Middle frontal gyrus (tissue), 1 donor: ENCODE data around the gene PRDM15.

Experiments used
- DNase-seq: peaks from one replicate; pipeline ENCODE4 v3.0.0-alpha.2; 2015; ENCODE audit warnings: low spot score; ENCODE audit errors: extremely low spot score

PRDM15 gene

DNA sequence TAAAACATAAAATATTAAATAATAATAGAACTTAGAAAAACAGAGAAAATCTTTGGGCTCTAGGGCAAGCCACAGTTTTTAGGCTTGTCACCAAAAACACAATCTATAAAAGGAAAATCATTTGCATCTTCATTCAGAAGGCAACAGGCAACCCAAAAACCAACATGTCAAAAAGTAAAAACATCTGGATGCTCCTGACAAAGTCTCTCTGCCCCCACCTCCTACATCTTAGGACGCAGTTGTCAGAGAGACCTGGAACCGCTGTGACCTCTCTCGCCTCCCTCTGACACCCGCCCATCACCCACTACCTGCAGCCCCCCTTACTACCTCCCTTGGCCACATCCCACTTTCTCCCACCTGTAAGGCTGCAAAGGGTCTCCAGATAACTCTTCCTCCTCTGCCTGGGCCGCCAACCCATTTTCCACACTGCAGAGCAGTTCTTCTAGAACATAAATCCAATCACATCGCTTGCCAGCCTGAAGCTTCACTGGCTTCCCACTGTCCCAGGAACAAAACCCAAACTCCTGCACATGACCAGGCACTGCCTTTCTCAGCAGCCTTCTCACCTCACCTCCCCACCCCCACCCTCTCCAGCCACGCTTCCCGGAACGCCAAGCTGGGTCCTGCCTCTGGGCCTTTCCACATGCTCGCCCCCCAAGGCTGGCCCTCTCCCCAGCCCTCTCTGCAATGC, 14.7 kb downstream of the PRDM15 start:
- DNase-seq, result no peak

DNA sequence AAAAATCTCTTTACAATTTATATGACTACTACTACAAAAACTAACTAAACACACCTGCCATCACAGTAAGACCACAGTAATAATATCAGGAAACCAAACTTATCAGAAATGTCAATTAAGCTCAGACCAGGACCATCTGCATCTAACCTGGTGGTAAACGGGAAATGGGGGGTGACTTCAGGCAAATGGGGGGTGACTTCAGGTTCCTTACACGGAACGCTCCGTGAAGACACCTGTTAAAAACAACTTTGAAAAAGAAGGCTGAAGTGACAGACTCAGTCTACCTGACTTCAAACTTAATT, 15.8 kb downstream of the PRDM15 start:
- no peak for DNase-seq

DNA sequence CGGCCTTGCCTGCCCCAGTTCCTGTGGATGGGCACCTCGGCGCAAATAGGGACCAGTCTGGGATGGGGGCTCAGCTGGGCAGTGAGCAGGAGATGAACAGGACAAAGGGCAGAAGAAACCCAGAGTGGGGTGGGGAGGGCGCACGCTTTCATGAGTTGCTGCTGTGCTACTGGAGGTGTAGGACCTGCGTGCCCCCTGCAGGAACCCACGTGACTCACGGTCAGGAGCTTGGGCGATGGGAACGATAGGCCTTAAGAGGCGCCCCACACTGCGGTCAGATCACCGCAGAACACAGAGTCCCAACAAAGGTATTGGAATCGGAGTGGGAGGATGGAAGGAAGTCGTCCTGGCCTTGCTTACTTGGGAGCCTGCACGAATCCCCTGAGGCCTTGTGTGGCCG, 17.2 kb downstream of the PRDM15 start:
- DNase-seq, result no peak

DNA sequence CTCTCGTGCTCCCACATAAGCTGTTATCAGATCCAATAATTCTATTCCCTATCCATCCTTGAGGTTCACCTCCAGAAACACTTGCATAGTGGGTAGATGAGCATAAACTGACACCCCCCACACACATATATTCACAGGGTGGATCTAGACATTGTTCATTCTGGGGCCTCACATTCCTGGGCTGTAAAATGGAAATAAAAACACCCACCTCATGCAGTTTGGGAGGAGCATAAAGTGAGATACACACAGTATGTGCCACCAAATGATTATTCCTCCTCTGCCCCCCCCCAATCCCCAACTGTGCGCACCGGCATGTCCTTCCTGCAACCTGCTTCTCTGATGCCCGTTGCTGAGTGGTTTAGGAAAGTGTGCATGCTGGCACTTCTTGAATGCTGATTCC, 17.9 kb downstream of the PRDM15 start:
- no peak for DNase-seq

DNA sequence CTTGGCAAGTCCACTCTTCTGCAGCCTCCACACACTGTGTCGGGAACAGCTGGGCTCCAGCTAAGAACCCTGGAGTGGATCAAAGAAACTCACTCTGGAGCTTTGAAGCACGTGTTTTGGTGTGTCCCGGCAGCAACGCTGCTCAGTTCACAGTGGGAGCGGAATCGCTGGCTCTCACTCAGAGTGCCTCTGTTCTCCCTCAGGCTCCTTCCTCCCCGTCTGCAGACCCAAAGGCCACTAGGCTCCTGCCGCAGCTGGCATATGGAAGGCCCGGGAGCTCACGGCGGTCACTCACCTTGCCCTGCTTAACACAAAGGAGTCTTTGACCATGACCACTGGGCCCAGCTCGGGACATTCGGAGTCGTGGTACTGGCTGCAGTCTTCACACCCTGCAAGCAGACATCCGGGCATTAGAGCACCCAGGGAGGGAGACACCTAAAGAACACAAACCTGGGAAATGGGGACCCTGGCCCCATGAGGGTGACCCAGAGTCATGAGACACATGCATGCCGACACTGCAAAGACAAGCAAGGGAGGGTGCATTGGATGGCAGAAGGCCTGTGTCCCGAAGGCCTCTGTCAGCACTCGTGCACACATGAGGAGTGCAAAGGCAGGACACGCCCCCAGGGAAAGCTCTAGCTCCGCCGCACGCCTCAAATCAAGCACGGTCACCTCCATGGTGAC, 19.7 kb downstream of the PRDM15 start:
- no peak for DNase-seq

DNA sequence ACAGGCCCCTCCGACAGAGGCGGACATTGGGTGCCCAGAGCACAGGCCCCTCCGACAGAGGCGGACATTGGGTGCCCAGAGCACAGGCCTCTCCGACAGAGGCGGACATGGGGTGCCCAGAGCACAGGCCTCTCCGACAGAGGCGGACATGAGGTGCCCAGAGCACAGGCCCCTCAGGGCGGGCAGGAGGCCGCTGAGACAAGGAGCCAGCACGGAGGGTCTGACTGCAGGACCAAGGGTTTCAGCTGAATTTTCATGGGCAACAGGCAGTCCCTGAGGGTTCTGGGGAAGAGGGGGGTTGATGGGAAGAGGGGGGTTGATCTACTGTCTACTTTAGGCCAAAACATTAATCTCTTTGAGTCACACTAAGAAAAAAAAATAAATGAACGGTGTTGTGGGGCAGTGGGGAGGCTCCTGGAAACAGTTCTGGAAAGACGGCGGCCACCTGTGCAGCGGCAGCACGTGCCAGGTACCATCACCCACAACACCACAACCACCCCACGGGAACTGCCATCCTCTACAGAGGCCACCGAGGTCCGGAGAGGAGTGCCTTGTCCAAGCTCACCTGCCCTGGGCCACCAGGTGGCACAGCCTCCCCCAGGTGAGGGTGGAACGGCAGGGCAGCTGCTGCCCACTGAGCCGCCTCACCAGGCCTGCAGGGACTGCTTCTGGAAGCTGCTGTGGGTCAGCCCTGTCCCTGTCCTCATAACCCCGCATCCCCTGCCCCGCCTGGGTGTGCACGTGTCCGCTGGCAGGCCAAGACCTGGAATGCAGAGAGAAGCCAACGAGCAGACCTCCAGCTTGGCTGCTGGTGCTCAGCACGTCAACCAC, 20.5 kb downstream of the PRDM15 start:
- no peak for DNase-seq

DNA sequence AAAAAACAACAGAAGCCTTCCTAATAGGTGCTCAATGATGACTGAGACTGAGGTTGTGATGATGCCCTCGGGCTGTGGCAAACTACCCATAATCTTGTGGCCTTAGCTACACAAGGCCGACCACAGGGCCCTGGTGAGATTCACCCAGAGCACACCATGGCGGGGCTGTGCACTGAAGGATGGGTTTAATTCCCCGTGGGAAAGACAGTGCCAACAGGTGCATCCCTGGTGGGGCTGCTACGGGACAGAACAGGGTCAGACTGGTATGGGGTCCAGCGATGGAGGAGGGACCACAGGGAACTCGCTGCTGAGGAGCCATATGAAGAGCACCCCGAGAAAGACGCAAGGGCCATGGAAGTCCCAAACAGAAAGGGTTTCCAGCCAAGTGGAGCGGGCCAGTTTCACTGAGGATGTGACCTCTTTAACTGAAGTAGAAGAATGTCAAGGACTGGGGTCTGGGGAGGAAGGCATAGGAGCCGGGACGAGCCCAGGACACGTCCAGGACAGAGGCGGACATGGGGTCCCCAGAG, 21.3 kb downstream of the PRDM15 start:
- no peak for DNase-seq

DNA sequence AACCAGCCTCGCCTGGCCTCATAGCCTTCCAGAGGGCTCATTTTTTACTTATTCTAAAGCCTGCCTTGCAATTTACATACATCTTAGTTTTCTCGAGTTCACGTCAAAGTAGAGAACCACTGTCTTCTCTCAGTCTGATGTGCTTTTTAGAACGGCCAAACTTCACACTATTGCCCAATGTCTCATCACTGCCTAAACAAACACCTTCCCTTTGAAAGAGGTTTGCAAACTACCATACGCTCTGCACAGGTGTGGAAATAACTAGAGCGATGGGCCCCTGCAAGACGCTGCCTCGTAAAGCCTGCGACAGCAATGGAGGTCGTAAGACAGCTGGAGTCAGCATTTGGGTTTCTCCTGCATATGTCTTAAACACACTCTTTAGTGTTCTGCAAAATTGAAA, 22.6 kb downstream of the PRDM15 start:
- DNase-seq, result no peak

DNA sequence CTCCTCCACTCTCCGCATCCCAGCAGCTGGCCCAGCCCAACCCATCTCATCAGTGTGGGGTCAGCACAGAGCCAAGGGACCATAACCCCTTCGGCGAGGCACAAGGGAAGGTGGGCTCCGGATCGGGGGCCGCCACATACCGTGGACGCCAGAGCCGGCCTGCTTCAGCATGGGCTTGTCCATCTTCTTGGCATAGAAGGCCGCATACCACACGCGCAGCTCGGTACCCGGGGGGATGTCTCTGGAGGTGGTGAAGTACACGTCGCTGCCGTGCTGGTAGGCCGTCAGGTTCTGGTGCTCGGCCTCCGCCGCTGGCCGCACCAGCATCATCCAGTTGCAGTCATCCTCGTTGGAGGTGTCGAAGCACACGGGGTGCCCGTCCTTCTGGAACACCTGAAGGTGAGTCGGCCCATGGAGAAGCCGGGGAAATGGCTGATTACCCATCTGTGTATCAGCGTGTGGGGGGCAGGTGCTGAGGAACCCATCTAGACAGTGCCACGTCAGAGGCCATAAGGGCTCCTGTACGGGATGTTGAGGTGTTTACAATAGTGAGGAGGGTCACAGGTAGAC, 24.6 kb downstream of the PRDM15 start:
- no peak for DNase-seq

DNA sequence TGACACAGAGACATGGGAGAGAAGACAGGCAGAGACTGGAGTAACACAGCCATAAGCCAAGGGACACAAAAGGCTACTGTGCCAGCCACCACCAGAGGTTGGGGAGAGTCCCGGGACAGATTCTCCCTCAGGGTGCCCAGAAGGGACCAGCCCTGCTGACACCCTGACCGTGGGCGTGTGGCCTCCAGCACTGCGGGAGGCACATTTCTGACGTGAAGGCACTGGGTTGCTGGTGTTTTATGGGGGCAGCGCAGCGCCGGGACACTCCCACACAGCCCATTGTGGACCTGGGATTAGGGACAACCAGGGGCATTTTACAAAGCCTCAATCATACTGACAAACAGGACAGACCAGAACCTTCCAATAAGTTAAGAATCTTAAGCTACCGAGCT, 26.2 kb downstream of the PRDM15 start:
- DNase-seq, result no peak

DNA sequence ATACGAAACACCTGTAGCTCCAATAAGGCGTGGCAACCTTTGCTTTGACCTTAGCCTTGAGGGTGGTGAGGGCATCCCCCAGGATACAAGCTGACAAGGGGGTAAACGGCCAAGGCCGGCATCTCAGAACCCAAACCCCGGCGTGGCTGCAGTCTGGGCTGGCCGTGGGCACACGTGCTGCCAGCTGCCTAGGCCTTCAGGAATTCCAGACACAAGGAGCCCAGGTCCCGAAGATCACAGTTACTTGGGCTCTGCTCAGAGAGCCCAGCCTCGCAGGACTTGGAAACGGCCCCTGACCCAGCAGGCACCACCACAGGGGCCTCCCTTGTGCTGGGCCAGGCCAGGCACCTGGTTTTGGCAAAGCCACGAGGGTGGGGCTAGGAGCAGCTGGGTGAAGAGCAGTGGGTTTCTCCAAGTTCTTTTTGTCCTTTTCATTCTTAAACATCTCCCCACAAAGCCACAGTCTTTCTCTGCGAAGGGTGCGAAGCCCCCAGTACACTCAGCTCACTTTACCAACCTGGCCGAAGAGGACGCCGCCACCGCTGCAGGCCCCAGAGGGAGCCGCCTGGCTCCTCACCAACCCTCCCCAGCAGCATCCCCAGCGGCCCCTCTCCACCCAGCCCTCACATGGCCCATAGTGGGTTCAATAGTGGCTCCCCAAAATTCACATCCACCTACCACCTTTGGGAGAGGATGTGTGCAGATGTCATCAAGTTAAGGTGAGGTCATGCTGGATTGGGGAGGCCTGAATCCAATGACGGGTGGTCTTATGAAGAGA, 26.8 kb downstream of the PRDM15 start:
- DNase-seq, result no peak

DNA sequence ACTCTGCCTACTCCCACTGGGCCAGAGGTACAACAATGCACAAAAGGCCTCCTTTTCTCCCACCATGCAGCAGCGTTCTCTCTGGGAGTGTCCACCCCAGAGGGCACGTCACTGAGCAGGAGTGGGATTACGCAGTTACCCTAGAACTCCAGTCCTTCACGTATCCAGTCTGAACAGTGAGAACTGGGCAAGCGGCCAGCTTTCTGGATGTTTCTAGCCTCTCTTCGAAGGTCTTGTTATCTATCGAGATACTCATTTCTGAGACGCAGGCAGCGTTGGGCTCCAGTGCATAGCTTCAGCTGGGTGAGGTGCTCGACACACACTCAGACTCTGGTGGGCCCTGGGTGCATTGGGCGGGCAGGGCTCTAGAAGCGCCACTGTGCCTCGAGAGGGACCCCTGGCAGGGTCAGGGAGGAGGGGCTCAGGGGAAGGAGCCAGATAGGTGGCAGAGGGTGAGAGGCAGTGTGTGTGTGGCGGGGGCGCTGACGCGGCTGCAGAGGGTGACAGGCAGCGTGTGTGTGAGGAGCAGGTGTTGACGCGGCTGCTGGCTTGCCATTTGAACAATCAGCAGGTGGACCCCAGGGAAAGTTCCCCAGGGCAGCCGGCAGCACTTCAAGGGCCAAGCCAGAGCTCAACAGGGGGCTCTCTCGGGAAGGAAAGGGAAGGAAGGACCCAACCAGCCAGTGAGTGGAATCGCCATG, 27.9 kb downstream of the PRDM15 start:
- no peak for DNase-seq

DNA sequence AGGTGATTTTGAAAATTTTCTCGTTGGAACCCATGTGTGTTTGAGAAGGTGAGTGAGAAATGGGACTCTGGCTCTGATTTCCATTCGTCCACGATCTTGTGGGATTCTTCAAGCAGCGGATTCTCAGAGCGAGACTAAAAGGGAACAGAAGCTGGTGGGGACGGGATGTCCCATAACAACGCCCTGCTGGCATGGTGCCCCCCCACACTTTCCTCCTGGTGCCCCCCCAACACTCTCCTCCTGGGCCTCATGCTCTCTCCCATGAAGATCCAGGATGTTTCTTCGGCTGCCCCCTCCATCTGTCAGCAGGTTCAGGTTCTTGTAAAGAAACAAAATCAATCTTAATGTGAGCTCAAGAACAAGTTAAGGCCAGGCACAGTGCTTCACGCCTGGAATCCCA, 29.1 kb downstream of the PRDM15 start:
- no peak for DNase-seq

DNA sequence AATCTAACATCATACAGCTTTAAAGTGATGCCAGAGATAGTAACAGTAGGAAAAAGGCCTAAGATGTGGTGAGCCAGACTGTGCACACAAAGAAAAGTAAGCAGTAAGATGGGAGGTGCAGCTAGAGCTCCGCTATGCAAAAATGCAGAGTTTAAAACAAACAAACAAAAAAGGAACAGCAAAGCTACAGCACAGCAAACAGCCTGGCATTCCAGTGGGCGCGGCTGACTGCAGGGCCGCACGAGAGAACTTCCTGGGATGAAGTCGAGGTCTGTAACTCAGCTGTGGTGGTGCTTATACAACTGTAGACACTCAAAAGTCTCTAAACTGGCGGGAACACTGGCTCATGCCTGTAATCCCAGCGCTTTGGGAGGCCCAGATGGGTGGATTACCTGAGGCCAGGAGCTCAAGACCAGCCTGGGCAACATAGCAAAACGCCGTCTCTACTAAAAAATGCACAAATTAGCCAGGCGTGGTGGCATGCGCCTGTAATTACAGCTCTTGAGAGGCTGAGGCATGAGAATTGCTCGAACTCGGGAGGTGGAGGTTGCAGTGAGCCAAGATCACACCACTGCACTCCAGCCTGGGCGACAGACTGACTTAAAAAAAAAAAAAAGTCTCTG, 30.1 kb downstream of the PRDM15 start:
- DNase-seq, result no peak

DNA sequence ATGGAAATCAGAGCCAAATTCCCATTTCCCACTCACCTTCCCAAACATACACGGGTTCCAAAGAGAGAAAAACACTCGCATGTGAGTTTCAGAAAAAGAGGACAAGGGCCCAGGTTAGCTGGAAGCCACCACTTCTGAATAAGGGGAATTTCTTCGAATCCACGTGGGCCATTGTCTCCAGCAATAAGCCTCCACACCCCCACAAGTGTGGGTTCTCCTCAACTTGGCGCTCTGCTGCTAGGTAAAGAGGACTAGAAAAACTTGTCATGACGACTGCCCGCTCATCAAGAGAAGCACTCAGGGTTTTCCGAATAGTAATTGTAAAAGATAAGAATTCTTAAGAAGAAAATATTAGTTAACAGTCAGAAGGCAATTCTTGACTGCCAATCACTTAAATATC, 30.6 kb downstream of the PRDM15 start:
- DNase-seq, result no peak

DNA sequence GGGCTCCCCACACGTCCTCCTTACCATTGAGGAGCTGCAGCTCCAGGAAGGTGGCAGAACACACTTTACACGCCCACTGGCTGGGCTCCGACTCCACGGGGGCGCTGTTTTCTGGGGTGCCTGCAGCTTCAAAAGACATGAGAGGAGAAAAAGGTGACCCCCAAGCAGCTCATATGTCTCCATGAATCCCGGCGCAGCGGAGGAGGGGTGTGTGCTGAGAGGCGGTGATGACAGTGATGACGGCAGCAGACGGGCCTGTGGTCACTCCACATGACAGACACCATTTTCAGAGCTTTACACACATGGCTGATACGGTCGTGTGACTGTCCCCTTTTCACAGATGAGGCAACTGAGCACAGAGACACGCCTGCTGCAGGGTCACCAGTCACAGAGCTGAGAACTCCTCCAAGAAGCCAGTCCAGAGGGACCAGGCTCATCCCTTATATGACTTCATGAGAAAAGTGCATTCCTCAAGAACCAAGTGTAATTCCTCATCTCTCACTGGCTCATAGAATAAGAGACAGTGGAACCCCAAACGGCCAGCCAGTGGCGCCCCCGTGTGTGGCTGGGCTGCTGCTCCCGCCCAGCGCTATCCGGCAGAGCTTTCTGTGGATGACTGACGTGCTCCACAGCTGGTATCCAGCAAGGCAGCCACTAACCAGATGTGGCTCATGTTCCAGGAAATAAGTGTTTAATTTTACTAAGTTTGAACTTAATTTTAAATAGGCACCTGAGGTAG, 31.9 kb downstream of the PRDM15 start:
- DNase-seq, result no peak

DNA sequence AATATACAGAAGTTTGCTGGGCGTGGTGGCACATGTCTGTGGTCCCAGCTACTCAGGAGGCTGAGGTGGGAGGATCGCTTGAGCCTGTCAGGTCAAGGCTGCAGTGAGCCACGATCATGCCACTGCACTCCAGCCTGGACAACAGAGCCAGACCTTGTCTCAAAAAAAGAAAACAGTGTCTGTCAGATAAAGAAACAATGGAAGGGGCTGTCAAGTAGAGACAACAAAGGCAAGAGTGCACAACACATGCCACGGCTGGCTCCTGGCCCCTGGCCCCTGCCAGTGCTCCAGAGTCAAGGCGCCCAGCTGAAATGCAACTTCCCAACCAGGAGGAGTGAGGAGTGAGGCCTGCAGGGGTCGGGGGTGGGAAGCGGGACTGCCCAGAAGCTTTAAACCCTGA, 32.6 kb downstream of the PRDM15 start:
- DNase-seq, result no peak

DNA sequence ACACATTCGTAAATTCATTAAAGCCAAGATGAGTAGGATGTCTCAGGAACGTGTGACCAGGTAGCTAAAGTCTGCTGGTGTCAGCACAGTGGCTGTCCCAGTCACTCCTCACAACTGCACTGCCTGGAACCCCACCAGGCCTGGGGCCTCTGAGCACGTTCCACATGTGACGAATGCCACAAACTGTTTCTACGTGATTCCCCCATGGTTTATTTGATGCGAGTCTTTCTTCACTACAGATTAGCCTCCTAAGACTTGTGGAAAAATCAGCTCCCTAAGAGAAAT, 33.2 kb downstream of the PRDM15 start:
- DNase-seq, result no peak

DNA sequence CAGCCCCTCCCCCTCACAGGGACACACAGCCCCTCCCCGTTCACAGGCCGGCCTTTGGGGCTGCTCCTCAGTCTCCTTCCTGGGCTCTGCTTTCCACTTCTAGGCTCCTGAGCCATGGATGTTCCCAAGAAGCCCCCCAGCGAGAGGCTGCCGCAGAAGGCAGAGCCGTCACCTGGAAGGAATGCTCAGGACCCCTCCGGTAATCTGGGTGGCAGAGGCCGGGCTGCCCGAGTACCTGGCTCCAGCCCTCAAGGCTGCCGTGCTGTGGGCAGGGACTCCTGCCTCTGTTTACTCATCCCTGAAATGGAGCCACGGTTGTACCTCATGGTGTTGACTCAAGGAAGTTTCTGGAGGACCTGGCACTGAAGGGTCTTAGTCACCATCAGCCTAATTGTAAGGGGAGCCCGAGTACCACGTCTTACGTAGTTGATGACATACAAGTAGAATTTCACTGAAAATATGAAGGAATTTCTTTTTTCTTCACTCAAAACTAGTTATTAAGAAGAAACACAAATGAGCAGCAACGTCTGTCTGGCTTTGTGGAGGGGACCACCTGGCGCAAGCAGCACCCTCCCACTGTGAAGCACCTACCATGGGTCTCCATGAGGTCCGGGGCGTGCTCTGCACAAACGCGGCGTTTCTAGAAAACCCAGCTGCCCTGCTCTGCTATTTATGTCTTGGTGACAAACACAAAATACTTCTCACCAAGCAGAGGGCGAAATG, 33.7 kb downstream of the PRDM15 start:
- DNase-seq, result no peak
